Stomach (tissue), 4 donors: ENCODE data around the gene ARMC6.

Source experiments
- CTCF ChIP-seq, 7 experiments: fragments of 450-650 bp in 4 of 7; fragments of 200-600 bp in 3 of 7; sonication (generic) in 3 of 7; IDR thresholded peaks; one replicate each; pipeline ENCODE4 v1.5.1; 2016 to 2019; ENCODE audit warnings: antibody characterized with exemption in 7 of 7, control low read depth in 2 of 7, mild to moderate bottlenecking in 1 of 7
- EP300 ChIP-seq: sonication (generic); formaldehyde crosslinking; IDR thresholded peaks from one replicate; pipeline ENCODE4 v1.6.1; 2017; ENCODE audit warnings: antibody characterized with exemption
- POLR2A ChIP-seq, 4 donors: fragments of 450-650 bp; IDR thresholded peaks; one replicate each; pipeline ENCODE4 v1.6.1; 2016; ENCODE audit warnings: antibody characterized with exemption in 4 of 4, control low read depth in 2 of 4, mild to moderate bottlenecking in 1 of 4, moderate library complexity in 1 of 4
- POLR2AphosphoS5 ChIP-seq, 3 donors: sonication (generic); formaldehyde crosslinking; IDR thresholded peaks; one replicate each; pipeline ENCODE4 v1.6.1; 2016; ENCODE audit warnings: antibody characterized with exemption in 3 of 3

- TF ChIP-seq CTCF (IDR thresholded peaks at IDR 0.05) (no peak), POLR2AphosphoS5 (IDR thresholded peaks at IDR 0.05) (no peak), POLR2A (IDR thresholded peaks at IDR 0.05) (no peak), EP300 (no peak)
Measured at GRCh38 chr19:19004144-19004543, 29.3 kb upstream of the ARMC6 start.
